Omental fat pad (tissue), 4 donors: Measurements from ENCODE around the gene FBXL7. TPM values are rescaled to one million over a fixed set of nuclear protein-coding genes. Genes with fewer than 3 reads are reported as not detected.

Experiments
- ATAC-seq: fragments of 150-250 bp; one replicate; pipeline ENCODE4 v1.9.1; 2016; ENCODE audit warnings: mild to moderate bottlenecking, moderate library complexity; ENCODE audit not compliant: low FRiP score
- DNase-seq: peaks from one replicate; pipeline ENCODE4 v3.0.0-alpha.2; 2019; ENCODE audit warnings: low spot score
- CTCF ChIP-seq, 3 donors: fragments of 450-650 bp; IDR thresholded peaks; one replicate each; pipeline ENCODE4 v1.5.1; 2016 to 2017; ENCODE audit warnings: antibody characterized with exemption in 3 of 3, mild to moderate bottlenecking in 3 of 3, moderate library complexity in 2 of 3
- total RNA-seq, 4 donors: library from RNA; depleted of rRNA; stranded (reverse); fragments of >200 nt; gene quantifications; one replicate each; pipeline ENCODE4 v1.1.0, GENCODE V29; 2016

FBXL7 gene
- total RNA-seq, 4 donors from 2014 or later = 9.1 to 47.1 (median 17.1) TPM

GRCh38 chr5:15571081-15571480 lies 71.1 kb downstream of the FBXL7 start:
- DNase-seq = no peak
- no peak for ATAC-seq
- TF ChIP-seq CTCF (IDR thresholded peaks at IDR 0.05) = no peak

GRCh38 chr5:15571618-15572017 lies 71.6 kb downstream of the FBXL7 start:
- ATAC-seq (no peak), DNase-seq (no peak)
- TF ChIP-seq CTCF (IDR thresholded peaks at IDR 0.05) = no peak

- TF ChIP-seq CTCF (IDR thresholded peaks at IDR 0.05) = no peak
- ATAC-seq (no peak), DNase-seq (no peak)
These were observed 73.6 kb downstream of the FBXL7 start for GRCh38 chr5:15573590-15573989.

- TF ChIP-seq CTCF (IDR thresholded peaks at IDR 0.05) = no peak
- ATAC-seq = no peak
- DNase-seq = no peak
These were observed 74.1 kb downstream of the FBXL7 start for GRCh38 chr5:15574128-15574527.

GRCh38 chr5:15574806-15575325 lies 74.9 kb downstream of the FBXL7 start:
- no peak for ATAC-seq
- no peak for TF ChIP-seq CTCF (IDR thresholded peaks at IDR 0.05)

GRCh38 chr5:15575666-15576065 lies 75.7 kb downstream of the FBXL7 start:
- TF ChIP-seq CTCF (IDR thresholded peaks at IDR 0.05) = no peak
- DNase-seq (no peak), ATAC-seq (no peak)

More at GRCh38 chr5:15574806-15575325, 74.9 kb downstream of the FBXL7 start:
- no peak for DNase-seq

- TF ChIP-seq CTCF (IDR thresholded peaks at IDR 0.05) = no peak
- ATAC-seq = no peak
- no peak for DNase-seq
These were observed 77.2 kb downstream of the FBXL7 start for GRCh38 chr5:15577132-15577531.
